ENCODE results near the gene GRK4.

DNA sequence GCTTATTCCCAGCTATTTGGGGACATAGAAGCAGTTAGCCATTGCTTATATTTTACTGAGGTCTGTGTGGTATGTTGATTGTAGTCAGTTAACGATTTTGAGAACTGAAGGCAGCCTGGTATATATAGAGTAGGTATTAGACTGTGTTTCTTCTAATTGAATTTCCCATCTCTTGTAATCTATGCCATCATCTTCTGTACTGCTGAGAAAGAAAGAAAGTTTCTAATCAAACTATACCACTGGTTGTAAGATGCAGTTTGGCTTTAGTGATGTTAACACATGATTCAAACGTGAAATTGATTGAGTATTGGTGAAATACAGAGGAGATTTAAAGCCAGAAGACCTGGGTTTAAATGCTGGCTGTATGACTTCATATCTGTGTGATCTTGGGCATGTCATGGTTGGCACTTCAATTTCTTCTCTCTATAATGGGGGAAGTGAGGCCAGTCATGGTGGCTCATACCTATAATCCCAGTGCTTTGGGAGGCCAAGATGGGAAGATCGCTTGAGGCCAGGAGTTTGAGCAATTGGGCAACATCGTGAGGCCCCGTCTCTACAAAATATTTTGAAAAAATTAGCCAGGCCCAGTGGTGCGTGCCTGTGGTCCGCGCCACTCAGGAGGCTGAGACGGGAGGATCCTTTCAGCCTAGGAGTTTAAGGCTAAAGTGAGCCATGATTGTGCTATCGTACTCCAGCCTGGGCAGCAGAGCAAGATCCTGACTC is 122.7 kb downstream of the GRK4 start:
- TF ChIP-seq POLR2A (IDR thresholded peaks at IDR 0.05) (no peak), POLR2AphosphoS5 (IDR thresholded peaks at IDR 0.05) (no peak)
- TF ChIP-seq, protein P1, sequence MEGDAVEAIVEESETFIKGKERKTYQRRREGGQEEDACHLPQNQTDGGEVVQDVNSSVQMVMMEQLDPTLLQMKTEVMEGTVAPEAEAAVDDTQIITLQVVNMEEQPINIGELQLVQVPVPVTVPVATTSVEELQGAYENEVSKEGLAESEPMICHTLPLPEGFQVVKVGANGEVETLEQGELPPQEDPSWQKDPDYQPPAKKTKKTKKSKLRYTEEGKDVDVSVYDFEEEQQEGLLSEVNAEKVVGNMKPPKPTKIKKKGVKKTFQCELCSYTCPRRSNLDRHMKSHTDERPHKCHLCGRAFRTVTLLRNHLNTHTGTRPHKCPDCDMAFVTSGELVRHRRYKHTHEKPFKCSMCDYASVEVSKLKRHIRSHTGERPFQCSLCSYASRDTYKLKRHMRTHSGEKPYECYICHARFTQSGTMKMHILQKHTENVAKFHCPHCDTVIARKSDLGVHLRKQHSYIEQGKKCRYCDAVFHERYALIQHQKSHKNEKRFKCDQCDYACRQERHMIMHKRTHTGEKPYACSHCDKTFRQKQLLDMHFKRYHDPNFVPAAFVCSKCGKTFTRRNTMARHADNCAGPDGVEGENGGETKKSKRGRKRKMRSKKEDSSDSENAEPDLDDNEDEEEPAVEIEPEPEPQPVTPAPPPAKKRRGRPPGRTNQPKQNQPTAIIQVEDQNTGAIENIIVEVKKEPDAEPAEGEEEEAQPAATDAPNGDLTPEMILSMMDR (IDR thresholded peaks at IDR 0.05), result no peak

All from breast epithelium (tissue), 3 donors.